Activated CD8-positive, alpha-beta T cell treated with anti-CD3 and anti-CD28 coated beads for 36 hours (primary cell): ENCODE data around the gene AP3B2. TPM values are rescaled to one million over a fixed set of nuclear protein-coding genes. Genes with fewer than 3 reads are reported as not detected.

Experiments
- ATAC-seq: fragments of 200-7000 bp; cut with Tn5 transposase; one replicate; pipeline ENCODE4 v1.10.0; 2021; ENCODE audit warnings: mild to moderate bottlenecking, moderate library complexity
- CTCF ChIA-PET: fragments of 350-600 bp; sonication (Branson Sonifier 250); formaldehyde crosslinking; loops from one replicate; lab custom pipeline; 2021; ENCODE audit warnings: antibody characterized with exemption; lab: Charles Lee
- POLR2A ChIA-PET: fragments of 350-600 bp; sonication (Branson Sonifier 250); formaldehyde crosslinking; loops from one replicate; lab custom pipeline; 2021; ENCODE audit warnings: antibody characterized with exemption; lab: Charles Lee
- DNase-seq: peaks from one replicate; pipeline ENCODE4 v3.0.0-alpha.2; 2020
- H3K27ac Mint-ChIP-seq: one replicate; pipeline ENCODE4 v1.8.0; 2021; ENCODE audit warnings: mild to moderate bottlenecking, mixed read lengths
- H3K27me3 Mint-ChIP-seq: one replicate; pipeline ENCODE4 v1.8.0; 2021; ENCODE audit warnings: mixed read lengths
- H3K36me3 Mint-ChIP-seq: one replicate; pipeline ENCODE4 v1.8.0; 2021; ENCODE audit warnings: low read depth, mixed read lengths
- H3K4me1 Mint-ChIP-seq: one replicate; pipeline ENCODE4 v1.8.0; 2021; ENCODE audit warnings: low read depth, mixed read lengths
- H3K4me3 Mint-ChIP-seq: one replicate; pipeline ENCODE4 v1.8.0; 2021; ENCODE audit warnings: mild to moderate bottlenecking, moderate library complexity, mixed read lengths
- H3K9me3 Mint-ChIP-seq: one replicate; pipeline ENCODE4 v1.8.0; 2021; ENCODE audit warnings: mixed read lengths
- CTCF ChIP-seq: fragments of 200-600 bp; IDR thresholded peaks from one replicate; pipeline ENCODE4 v1.8.0; 2022; ENCODE audit warnings: antibody characterized with exemption, mild to moderate bottlenecking
- intact Hi-C: fragments of 100-400 bp; cut with micrococcal nuclease; formaldehyde crosslinking; loops from one replicate; pipeline ENCODE4 v1.10.0; 2022
- total RNA-seq, 2 experiments: library from RNA; stranded (reverse); gene quantifications; one replicate each; pipeline ENCODE4 v1.2.3, GENCODE V29; 2021

The AP3B2 gene
- total RNA-seq, 2 experiments from 2014 or later: 0.16 to 0.18 TPM

- Mint-ChIP-seq H3K4me1 (no peaks in the 10 kb centered on the region), H3K4me3 (no peak overlapping the region), H3K27me3 (no peaks in the 10 kb centered on the region), H3K9me3 (no peaks in the 10 kb centered on the region), H3K36me3 (no peaks in the 10 kb centered on the region), H3K27ac (no peak overlapping the region)
- TF ChIP-seq CTCF: no peak
- POLR2A ChIA-PET: no interaction called here
- intact Hi-C loops: no loop called here
- DNase-seq (no peak), ATAC-seq (no peak)
- CTCF ChIA-PET: interaction anchor here (0.6 kb wide), 1 partner anchor 10 kb away, joined by 3 read pairs; no protein-coding TSS in a partner anchor
These were observed 95.9 kb downstream of the AP3B2 start for GRCh38 chr15:82613747-82614146.

DNA sequence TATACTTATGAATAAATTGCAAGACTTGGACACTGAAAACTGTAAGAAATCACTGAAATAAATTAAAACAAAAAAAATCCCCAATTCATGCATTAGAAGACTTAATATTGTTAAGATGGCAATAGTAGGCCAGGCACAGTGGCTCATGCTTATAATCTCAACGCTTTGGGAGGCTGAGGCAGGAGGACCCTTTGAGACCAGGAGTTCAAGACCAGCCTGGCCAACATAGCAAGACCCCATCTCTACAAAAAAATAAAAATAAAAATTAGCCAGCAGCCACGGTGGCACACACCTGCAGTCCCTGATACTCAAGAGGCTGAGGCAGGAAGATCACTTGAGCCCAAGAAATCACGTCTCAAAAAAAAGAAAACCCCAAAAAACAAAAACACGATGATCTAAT is 98.3 kb downstream of the AP3B2 start:
- H3K36me3 Mint-ChIP-seq: no peaks in the 10 kb centered on the region
- CTCF ChIA-PET: no interaction called here
- no peaks in the 10 kb centered on the region for H3K9me3 Mint-ChIP-seq
- intact Hi-C loops: no loop called here
- no peaks in the 10 kb centered on the region for H3K4me1 Mint-ChIP-seq
- TF ChIP-seq CTCF: no peak
- DNase-seq (no peak), ATAC-seq (no peak)
- H3K27ac Mint-ChIP-seq: no peak overlapping the region
- H3K27me3 Mint-ChIP-seq: no peaks in the 10 kb centered on the region
- H3K4me3 Mint-ChIP-seq: no peak overlapping the region
- POLR2A ChIA-PET: no interaction called here

Other genes with a start within 250 kb of the AP3B2 start
- 1,000 to 10,000 TPM; 3,057 to 3,069 TPM for gene RPS17, start 169.4 kb downstream of the AP3B2 start, total RNA-seq
- gene CPEB1, start 62.5 kb downstream of the AP3B2 start, total RNA-seq: 1 to 10 TPM; 1.2 to 1.6 TPM
- not detected for gene FSD2, start 96.2 kb upstream of the AP3B2 start, total RNA-seq
- gene WHAMM, start 99.8 kb upstream of the AP3B2 start, total RNA-seq: 1 to 10 TPM; 5.8 to 6.1 TPM
- 1 to 10 TPM; 5.4 TPM for gene HOMER2, start 242.8 kb upstream of the AP3B2 start, total RNA-seq